LoVo (cell line): ENCODE measurements around the gene PHACTR3.

Experiments used
- DNase-seq: peaks from one replicate; pipeline ENCODE4 v3.0.0-alpha.2; 2016; ENCODE audit warnings: low spot score

PHACTR3 gene

DNA sequence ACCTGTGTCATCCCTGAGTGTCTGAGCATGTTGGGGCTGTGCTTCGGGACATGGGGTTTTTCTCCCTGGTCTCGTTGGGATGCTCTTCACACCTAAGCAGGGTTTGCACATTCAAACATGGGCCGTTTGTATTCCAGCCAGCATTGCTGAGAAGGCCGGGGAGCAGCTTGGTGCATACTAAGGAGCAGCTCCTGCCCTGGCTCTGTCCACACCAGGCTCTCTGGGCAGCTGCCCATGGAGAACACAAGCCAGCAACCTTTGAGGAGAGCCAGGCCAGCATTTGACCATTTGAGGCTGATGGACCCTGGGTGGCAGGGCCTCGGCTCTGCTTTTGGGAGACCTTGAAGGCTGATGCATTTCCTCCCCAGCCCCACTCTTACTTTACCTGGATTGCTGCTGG, 92.1 kb downstream of the PHACTR3 start:
- DNase-seq, result no peak

DNA sequence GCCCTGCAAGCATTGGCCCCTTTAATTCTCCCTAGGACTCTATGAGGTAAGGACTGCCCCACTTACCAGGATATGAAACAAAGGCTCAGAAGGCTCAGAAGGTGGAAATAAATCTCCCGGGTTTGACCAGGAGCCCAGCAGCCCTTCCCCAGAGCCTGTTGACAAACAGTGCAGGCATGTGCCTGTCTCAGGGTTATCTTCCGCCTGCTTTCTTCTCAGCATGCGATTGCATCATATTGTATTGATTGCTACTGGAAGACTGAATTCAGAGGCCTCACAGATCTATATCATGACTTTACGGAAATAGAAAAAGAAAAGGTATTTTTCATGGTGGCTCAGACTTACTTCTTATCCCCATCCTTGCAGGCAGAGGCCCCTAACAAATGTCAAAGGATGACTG, 92.7 kb downstream of the PHACTR3 start:
- DNase-seq, result no peak

DNA sequence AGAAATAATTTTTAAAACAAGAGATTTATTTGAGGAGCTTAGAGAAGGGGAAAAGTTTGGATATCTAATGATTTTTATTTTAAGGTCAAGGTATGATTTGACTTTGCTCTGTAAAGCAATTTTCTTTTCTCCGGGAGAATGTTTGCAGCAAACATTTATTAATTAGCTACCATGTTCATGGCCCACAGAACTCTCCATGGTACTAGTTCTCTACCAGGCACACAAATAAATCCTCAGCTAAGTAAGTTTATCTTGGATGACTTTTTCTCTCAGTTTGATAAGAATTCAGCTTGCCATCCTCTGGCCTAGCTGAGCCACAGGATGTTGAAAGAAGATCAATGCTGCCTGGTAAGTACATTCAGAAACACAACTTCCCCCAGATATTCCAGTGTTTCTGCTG, 94.3 kb downstream of the PHACTR3 start:
- DNase-seq, result no peak

DNA sequence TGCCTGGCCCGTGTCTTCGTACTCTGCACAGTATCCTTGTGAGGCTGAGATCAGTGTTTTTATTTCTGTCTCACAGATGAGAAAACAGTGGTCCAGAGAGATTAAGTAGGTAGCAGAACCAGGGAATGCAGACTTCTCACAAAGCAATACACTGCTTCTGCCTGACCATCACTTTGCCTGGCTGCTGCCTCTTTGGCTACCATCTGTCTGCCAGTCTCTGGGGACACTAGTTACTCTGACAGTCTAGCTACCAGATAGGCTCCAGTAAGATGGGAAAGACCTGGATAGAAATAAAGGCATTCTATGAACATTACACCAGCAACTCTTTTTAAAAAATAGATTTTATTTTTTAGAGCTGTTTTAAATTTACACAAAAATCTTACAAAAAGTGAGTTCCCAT, 96.9 kb downstream of the PHACTR3 start:
- DNase-seq, result no peak

DNA sequence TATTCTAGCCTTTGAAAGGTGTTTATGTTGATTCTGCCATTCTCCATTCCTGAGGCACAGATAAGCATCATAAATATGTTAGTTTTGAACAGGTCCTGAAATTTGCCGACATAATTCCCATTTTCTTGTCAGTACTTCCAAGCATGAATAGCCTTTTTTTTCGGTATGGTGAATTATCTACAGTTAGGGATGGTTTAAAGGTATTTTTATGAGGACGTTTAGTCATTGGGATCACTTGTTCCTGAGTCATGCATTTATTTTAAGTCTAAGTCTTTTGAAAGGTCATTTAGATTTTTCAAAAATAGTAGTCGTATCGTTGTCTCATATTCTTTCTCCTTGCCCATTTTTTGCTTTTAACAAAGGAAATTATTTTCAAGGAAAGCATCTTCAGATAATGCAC, 98.7 kb downstream of the PHACTR3 start:
- no peak for DNase-seq

DNA sequence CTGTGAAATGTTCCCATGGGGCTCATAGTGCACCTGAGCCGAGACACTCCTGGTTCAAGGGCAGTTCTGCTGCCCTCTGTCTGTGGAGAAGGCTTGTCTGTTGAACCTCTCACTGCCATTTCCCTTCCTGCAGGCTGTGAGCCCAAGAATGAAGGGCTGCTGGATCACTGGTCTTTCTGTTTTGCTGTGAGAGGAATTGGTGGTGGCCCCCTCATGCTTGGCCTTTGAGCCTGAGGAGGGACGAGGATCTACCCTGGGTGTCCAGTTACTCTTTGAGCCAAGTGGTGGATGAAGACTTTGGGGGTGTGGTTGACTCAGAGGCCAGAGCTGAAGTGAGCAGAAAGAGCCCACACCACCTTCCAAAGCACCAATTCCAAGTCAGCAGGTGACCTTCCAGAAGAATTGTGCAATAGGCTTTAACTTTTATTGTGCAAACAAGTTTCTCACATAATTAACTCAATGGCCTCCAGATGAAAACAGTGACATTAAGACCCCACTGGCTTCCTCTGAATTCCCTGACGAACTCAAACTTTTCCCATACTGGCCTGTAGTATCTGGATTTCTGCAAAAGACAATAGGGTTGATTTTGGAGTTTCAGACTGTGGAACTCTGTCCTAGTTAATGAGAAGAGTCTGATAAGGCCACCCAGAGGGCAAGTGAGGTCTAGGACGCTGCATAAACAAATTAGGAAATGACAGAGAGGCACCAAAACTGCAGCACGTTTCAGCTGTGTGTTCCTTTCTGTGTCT, 101.5 kb downstream of the PHACTR3 start:
- no peak for DNase-seq

DNA sequence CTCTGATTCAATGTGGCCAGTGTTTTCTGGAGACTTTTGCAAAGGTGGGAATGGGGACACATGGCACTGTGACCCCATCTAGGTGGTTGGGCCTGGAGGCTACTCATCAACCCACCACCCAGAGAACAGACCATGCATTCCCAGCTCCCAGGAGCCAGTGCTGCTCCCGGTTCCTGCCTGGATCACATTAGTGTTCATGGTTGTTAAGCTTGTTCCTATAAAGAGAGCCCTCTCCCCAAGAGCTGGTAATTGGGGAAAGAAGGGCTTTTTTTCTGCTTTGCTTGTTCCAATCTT, 102.0 kb downstream of the PHACTR3 start:
- no peak for DNase-seq

DNA sequence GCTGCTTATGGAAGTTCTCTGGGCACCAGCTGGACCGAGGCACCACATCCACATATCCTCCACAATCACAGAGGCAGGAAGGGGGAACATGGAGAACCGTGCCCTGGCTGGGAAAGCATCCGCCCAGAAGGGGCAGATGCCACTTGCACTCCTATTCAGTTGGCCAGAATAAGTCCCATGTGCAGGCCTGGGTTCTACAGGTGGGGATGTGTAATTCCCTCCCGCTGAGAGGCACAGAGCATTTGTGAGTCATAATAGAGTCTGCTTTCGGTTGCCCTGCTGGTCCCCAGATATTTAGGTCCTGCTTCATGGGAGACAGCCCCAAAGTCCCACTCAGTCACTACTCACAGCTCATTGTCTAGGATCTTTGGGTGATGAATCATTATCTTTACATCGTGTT, 104.0 kb downstream of the PHACTR3 start:
- DNase-seq, result no peak

DNA sequence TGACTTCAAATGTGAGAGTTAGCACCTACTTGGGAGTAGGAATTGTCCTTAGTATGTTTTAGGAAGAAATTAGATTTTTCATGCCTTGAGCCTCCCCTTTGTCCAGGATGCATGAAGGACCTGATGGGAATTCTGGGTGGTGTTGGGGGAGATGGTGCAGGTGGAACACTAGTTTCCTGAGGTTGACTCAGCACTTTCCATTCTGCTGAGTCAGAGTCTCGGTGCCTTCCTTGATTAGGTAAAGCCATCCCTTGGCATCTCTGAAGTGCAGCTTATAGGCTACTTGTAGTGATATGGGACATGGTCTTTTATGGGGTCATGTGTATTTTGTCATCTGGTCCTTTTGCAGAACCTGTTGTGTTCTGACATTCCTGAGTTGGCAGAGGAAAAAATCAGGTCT, 105.3 kb downstream of the PHACTR3 start:
- DNase-seq, result no peak

DNA sequence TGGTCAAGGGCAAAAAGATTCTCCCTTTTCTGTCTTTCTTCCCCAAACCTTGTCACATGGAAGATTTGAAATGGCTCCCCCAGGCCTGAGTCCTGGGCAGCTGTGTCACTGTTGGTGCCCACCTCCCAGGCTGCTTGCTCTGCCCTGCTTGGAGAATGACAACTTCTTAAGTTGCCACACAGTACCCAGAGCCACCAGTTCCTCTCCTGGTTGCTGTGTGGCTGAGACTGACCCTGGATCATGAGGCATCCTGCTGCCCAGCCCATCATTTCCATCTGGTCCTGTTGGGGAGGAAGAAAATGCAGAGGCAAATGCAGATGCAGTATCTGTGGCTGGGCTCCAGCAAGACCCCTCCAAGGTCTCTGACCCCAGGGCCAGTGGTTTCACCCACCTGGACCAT, 113.7 kb downstream of the PHACTR3 start:
- DNase-seq, result no peak

DNA sequence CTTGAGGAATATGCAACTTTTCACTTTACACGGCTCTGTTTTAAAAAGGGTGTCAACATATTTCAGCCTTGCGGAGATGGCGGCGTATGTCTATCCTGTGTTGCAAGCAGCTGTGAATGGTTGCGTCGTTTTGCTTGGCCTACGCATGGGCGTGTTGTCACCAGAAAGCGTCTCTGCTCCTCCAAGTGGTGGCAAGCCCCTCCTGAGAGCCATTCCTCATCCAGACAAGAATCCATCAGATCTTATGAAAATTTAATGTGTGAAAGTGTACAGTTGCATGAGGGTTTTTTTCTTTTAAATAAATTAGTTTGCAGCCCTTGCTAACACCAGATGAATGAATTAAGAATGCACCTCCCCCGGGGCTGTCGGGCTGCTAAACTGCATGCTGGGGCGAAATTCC, 114.4 kb downstream of the PHACTR3 start:
- DNase-seq, result no peak

DNA sequence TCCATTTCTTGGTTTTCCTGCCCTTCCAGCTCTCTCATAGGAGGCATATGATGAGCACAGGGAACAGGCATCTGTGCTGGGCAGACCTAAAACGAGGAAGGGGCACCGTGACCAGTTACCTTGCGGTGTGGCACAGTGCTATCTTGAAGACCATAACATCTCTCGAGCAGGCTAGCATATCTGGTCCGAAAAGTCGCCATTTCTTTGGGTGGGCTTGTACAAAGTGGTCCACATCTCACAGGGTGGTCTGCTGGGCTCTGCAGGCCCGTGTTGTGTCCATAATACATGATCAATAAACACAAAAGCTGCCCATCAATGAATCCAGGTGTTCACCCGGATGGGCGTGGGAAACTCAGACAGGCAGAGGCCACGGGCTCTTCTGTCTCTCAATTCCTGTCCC, 115.7 kb downstream of the PHACTR3 start:
- DNase-seq, result no peak

DNA sequence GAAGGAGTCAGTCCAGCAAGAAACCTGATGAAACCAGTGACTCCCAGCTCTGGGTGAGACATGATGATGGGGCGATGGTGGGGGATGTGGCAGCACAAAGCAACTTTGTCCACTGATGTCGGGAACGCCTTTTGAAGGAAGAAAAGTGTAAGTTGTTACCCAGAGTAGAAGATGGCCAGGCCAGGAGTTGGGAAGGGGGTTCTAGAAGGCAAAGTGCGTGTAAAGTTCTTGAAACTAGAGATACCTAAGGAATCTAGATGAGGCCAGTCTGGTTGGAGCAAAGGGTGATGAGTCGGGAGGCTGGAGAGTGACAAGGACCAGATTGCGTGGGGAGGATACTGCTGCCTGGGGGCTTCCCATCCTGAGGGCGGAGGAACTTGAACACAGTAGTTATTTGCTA, 117.0 kb downstream of the PHACTR3 start:
- DNase-seq, result no peak

DNA sequence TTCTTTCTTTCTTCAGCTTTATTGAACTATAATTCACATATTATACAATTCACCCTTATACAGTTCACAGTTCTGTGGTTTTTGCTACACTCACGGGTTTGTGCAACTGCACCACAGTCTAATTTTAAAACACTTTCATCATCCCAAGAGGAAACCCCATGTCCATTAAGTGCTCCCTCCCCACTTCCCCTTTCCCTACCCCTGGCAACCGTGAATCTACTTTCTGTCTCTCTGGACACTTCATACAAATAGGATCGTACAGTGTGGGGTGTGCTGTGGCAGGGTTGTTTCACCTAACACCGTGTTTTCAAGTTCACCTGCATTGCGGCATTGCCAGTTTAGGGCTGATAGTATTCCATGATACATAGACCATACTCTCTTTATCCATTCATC, 118.8 kb downstream of the PHACTR3 start:
- DNase-seq, result no peak

DNA sequence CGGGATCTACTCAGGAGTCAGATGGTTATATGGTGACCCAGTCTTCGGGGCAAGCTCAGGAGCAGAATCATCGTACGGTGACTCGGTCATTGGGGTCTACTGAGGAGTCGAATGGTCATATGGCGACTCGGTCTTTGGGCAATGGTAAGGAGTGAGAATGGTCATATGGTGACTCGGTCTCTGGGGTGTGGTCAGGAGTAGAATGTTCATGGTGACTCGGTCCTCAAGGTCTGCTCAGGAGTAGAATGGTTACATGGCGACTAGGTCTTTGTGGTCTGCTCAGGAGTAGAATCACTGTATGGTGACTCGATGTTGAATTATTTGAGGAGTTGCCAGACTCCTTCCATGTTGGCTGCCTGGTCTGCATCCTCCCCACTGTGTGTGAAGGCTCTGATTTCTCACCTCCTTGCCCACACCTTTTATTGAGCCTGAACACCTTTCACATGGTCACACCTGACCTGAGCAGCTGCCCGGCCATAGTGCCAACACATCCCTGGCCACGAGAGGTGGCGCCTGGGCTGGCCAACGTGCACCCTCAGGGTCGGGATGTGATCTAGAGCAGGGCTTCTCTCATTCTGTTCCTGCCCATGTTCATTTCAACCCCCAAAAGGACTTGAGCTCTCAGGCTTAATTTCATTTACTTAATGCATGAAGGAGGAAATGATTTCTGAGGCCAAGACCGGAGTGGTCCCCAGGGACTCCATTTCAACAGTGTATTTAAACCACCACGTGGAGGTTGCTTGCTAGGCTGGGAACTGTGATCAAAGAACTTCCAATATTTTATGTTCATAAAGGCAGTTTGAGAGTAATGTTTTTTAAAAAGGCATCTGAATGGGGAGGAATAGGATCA, 119.5 kb downstream of the PHACTR3 start:
- no peak for DNase-seq

DNA sequence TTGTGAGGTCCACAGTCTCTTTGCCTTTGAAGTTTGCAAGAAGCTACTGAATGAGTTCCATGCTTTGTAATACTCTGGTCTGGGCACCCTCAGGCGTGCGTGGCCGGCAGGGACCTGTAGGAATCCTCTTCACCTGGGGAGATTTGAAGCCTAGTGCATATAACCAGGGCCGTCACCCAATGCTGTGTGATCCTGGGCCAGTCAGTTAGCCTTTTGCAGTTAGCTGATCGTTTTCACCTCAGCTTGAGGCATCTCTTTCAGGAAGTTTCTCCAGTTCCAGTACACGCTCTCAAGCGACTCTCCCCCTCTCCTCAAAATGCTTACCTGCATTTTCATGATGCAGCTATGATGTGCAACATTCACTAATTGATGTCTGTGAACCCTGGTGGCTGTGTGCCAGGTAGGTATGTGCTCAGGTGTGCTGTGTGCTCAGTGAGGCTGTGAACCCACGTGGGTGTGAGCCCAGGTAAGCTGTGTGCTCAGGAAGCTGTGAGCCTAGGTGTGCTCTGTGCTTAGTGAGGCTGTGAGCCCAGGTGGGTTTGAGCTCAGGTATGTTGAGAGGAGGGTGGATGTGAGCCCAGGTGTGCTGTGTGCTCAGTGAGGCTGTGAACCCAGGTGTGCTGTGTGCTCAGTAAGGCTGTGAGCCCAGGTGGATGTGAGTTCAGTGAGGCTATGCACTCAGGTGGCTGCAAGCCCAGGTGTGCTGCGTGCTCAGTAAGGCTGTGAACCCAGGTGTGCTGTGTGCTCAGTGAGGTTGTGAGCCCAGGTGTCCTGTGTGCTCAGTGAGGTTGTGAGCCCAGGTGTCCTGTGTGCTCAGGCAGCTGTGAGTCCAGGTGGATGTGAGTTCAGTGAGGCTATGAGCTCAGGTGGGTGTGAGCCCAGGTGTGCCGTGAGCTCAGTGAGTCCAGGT, 120.4 kb downstream of the PHACTR3 start:
- DNase-seq, result no peak

DNA sequence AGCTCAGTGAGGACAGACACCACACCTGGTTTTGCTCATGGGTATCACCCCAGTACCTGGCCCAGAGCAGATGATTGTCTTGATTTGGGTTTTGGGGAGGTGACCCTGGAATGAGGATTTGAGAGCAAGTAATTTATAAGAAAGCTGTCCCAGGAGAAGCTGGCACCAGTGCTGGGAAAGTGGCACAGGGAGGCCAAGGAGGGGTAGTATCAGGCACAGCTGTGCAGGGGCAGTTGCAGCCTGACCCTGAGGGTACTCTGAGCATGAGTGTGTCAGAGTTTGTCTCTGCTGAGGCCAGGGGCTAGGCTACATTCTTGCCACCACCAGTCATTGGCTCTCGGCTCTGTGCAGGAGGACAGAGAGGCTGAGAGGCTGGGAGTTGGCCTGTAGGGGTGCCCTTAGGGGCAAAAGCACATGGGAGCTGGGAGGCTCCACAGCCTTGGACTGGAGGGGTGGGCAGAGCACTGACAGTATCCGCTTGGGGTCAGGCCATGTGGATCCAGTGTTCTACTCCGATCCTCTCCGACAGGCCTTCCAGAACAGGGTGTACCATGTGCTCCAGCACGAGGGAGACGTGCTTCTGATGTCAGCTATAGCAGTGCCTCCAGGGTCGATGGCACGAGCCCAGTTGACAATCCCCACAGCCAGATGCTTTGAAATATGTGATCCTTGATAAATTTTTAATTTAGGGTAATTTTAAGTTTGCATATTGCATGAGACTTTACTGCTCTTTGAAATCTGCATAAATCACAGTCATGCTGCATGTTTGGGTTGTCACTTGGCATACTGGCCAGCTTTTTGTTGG, 121.3 kb downstream of the PHACTR3 start:
- no peak for DNase-seq

DNA sequence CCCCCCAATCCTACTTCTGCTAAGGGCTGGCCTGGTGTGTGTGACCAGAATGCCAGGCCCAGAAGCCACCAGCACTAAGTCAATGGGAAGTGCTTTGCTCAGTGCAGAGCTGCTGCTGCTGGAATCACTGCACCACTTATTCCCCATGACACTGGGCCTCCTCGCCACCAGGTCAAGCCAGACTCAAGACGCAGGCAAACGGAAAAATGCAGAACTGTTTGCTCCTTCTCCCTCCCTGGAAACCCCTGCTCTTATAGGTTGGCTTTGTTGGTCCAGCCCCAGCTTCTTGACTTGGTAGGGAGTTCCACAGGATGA, 121.9 kb downstream of the PHACTR3 start:
- no peak for DNase-seq

DNA sequence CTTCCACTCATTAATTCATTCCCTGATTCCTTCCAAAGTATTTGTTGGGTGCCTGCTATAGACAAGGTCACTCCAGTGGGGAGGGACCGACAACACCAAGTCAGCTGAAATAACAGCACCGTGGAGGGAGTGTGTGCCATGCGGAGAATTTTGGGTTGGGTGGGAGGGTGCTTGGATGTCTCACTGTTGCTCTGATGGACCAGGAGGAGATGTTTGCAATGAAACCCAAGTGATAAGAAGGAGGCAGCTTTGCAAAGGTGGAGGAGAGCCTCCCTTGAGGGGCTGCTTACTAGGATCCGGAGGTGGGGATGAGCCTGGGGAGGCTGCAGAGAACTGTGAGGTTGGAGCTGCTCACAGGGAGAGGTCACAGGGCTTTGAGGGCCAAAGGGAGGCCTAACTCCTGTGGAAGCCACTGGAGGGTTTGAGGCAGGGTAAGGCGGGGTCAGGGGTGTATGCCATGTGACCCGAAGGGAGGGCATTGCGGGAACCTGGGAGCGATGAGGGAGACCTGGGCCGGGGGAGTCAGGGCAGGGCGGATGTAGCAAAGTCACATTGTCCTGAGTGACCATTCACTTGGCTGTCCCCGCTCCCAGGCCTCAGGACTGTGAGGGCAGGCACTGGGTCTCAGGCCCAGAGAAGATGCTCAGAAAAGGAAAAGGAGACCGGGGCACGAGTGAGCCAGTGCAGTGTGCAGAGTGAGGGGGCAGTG, 124.5 kb downstream of the PHACTR3 start:
- no peak for DNase-seq

DNA sequence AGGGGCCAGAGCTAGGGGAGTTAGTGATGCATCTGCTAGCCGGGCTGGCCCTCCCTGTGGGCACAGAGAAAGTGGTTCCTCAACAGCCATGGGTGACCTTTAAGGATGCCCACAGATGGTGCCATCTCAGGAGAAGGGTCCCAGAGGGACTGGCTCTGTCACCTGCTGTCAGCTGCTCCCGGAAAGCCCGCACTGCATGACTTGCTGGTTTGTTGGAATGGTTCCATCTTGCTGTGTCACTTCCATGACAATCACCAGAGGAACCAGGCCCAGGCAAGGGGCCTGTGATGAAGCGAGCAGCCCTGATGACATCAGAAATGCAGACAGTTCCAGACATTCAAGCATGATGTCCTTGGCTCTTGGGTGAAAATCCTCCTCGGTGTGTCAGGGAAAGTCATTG, 125.2 kb downstream of the PHACTR3 start:
- DNase-seq, result no peak

DNA sequence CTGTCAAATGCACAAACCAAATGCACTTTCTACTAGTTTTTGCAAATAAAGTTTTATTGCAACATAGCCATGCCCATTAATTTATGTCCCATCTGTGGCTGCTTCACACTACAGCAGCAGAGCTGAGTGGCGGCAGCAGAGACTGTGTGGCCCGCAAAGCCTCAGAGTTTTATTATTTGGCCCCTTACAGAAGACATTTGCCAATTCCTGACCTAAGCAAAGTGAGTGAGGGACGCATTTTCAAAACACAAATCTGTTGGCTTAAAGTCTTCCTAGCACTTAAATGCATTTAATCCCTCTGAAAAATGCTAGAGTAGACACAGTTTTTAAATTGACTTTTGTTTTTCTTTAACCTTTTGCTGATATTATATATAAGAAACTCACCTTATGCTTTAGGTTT, 126.4 kb downstream of the PHACTR3 start:
- DNase-seq, result no peak

DNA sequence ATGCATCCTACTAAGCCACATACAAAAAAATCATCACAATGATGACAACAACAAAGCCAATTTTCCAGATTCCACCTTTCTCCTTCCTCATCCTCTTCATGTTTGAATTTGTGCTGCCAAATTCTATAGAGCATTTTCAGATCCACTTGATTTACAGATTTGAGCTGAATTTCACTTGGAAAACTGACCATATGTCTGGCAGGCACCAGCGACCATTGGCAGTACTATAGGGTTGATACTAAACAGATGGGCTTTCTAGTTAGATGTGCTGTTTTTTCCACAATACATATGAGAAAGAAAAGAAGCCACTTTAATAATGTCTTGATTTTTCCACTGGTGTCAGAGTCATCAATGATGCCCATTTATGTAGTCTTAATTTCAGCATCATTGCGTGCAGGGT, 127.0 kb downstream of the PHACTR3 start:
- no peak for DNase-seq
